ACC112 (cell line): Measurements from ENCODE around the gene SLC16A11.

Experiments used
- H2AFZ ChIP-seq: fragments of 200-600 bp; sonication (generic); one replicate; pipeline ENCODE4 v1.6.0; 2017; ENCODE audit warnings: antibody characterized with exemption, low read length; ENCODE audit not compliant: unreplicated experiment
- H3K27ac ChIP-seq: fragments of 200-600 bp; sonication (generic); 2 replicates; pipeline ENCODE4 v1.5.1; 2014; ENCODE audit warnings: low read depth, mild to moderate bottlenecking, antibody characterized with exemption, low read length, moderate library complexity
- H3K27me3 ChIP-seq: fragments of 200-600 bp; sonication (generic); 2 replicates; pipeline ENCODE4 v1.6.1; 2014; ENCODE audit warnings: mild to moderate bottlenecking, antibody characterized with exemption, low read length, moderate library complexity, mixed read lengths; ENCODE audit not compliant: insufficient read depth
- H3K36me3 ChIP-seq: fragments of 200-600 bp; sonication (generic); 2 replicates; pipeline ENCODE4 v1.6.1; 2016; ENCODE audit warnings: mild to moderate bottlenecking, antibody characterized with exemption, low read length, moderate library complexity, mixed read lengths; ENCODE audit not compliant: insufficient read depth
- H3K4me1 ChIP-seq: fragments of 200-600 bp; sonication (generic); one replicate; pipeline ENCODE4 v1.6.1; 2016; ENCODE audit warnings: low read length, mixed read lengths; ENCODE audit not compliant: insufficient read depth, unreplicated experiment, control insufficient read depth
- H3K4me3 ChIP-seq: fragments of 200-600 bp; sonication (generic); 2 replicates; pipeline ENCODE4 v1.5.1; 2014; ENCODE audit warnings: mild to moderate bottlenecking, low read depth, low read length
- H3K79me2 ChIP-seq: fragments of 200-600 bp; sonication (generic); one replicate; pipeline ENCODE4 v1.6.0; 2016; ENCODE audit warnings: low read length; ENCODE audit not compliant: control insufficient read depth, unreplicated experiment, insufficient read depth

SLC16A11 gene

GRCh38 chr17:7017827-7018200 is 26.1 kb downstream of the SLC16A11 start:
- H3K4me1 ChIP-seq, result peaks cover 21% of the 10 kb centered on the region
- peaks cover 5% of the 10 kb centered on the region; the same call in 1 of the 2 replicates for H3K27me3 ChIP-seq
- no peak overlapping the region for H3K27ac ChIP-seq
- peaks cover 5% of the 10 kb centered on the region; the same call in 1 of the 2 replicates for H3K36me3 ChIP-seq
- no peak overlapping the region for H3K4me3 ChIP-seq
- no peak overlapping the region for H2AFZ ChIP-seq
- peaks cover 14% of the 10 kb centered on the region for H3K79me2 ChIP-seq

DNA sequence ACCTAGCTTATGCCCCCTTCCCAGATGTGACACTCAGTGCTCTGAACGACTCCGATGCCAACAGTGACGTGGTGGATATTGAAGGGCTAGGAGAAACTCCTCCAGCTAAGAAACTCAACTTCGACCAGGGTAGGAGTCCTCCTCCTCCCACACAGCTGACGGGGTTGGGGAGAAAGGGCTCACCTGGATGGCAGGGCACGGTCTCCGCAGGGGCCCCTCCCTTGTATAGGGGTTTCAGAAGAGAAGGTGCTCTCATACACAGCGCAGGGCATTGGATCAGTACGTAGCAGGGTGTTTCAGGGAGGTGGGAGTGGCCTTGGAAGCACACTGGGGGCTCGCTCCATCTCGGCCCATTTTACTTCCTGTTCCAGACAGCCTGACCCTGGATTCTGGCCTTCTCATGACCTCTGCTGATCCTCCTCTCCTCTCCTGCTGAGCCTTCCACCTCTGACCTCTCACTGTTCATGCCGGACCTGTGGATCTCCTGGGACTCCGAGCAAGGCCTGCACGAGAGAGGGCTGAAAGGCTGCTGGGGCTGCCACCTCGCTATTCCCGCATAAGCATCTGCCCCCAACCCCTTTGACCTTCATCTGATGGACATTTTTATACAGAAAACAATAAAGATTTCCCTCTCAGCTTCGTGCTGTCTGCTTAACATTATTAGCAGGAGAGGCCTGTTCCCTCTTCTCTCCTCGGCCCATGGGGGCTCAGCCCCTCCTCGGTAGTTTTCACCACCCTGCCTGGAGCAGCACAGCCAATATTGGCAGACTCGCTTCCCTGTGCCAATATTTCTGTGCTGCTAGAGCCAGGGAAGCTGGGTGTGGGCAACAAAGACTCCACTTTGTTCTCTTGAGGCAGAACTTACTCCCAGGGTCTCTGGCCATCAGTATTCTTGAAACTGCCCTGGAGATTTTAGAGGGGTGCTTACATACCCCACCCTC is 26.7 kb downstream of the SLC16A11 start:
- Histone ChIP-seq H2AFZ (no peak overlapping the region), H3K27me3 (no peaks in the 10 kb centered on the region), H3K79me2 (peaks cover 18% of the 10 kb centered on the region), H3K27ac (no peak overlapping the region), H3K4me3 (no peak overlapping the region), H3K4me1 (peaks cover 21% of the 10 kb centered on the region), H3K36me3 (peaks cover 5% of the 10 kb centered on the region; the same call in 1 of the 2 replicates)

DNA sequence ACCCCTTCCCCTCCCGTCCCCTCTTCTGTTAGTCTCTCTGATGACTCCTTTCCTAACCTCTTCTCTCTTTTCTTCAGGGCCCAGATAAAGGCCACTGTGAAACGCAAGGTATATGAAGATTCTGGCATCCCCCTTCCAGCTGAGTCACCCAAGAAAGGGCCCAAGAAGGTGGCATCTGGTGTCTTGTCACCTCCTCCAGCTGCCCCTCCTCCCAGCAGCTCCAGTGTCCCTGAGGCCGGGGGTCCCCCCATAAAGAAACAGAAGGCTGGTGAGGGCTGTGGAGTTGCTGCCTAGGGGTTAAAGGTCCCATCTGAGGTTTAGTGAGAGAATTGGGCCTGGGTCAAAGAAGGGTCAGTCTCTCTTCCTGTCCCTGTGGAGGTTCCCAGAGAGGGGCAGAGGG is 27.5 kb downstream of the SLC16A11 start:
- Histone ChIP-seq H3K36me3 (peaks cover 5% of the 10 kb centered on the region; the same call in 1 of the 2 replicates), H2AFZ (no peak overlapping the region), H3K4me1 (peaks cover 21% of the 10 kb centered on the region), H3K79me2 (peaks cover 25% of the 10 kb centered on the region), H3K27ac (0 out of 2 replicates have a peak overlapping the region, but pooled peaks have one; percentile 4), H3K4me3 (no peak overlapping the region), H3K27me3 (no peaks in the 10 kb centered on the region)

DNA sequence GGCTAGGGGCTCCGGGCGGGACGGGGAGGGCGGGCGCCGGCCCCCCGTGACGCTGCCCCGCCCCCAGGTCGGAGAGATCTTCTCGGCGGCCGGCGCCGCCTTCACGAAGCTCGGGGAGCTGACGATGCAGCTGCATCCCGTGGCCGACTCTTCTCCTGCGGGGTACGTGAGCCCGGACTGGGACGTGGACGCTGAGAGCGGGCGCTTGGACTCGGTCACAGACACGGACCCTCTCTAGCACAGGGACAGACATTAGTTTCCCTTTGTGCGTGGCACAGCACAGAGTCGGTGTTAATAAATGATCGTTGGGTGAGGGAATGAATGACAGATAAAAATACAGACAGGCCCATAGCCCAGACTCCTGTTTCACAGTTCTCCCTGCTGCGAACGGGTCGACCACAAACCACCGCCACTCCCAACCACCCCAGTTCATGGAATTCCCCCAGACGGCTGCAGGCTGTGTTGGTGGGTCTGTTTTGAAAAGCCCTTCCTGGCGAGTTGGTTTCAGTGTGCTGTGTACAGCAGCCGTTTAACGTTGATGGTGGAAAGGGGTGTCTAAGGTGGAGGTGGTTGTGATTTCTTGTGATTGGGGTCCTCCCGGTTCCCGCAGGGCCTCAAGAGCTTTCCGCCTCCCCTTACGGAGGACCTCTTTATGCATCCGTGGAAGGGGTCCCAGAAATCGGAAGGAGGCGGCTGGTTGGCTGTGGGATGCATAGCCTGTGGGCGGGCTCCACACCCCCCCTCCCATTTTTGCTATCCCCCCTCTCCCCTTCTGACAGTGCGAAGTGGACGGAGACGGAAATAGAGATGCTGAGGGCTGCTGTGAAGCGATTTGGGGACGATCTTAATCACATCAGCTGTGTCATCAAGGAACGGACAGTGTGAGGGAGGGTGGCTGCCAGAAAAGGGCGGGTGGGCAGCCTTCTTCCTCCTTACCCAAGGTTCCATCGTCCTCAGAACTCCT is 28.6 kb downstream of the SLC16A11 start:
- Histone ChIP-seq H3K27ac (peak overlapping the region; percentile 94), H3K36me3 (peaks cover 5% of the 10 kb centered on the region; the same call in 1 of the 2 replicates), H3K4me3 (peak overlapping the region; percentile 97), H3K79me2 (peaks cover 37% of the 10 kb centered on the region), H2AFZ (peak overlapping the region; percentile 17), H3K27me3 (no peaks in the 10 kb centered on the region), H3K4me1 (peaks cover 27% of the 10 kb centered on the region)

- H3K4me3 ChIP-seq, result peak overlapping the region; percentile 97
- peaks cover 28% of the 10 kb centered on the region for H3K4me1 ChIP-seq
- peaks cover 45% of the 10 kb centered on the region for H3K79me2 ChIP-seq
- H2AFZ ChIP-seq, result no peak overlapping the region
- H3K27me3 ChIP-seq, result no peaks in the 10 kb centered on the region
- H3K27ac ChIP-seq, result peak overlapping the region; percentile 94
- H3K36me3 ChIP-seq, result peaks cover 6% of the 10 kb centered on the region; the same call in 1 of the 2 replicates
These were observed 29.5 kb downstream of the SLC16A11 start for GRCh38 chr17:7014261-7014994.

DNA sequence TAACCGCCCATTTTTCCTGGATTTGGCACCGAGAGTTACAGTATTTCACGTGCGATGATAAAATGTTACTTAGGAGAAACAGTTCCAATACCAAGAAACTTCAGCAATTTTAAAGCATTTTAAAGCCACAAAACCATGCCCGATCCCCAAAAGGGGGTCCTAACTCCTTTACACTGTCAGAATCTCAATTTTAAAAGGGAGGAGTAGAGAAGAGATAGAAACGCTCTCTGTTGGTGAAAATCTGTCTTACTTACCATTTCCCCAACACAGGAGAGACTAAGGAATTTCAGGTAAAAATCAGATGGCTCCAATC is 32.0 kb downstream of the SLC16A11 start:
- Histone ChIP-seq H3K36me3 (peaks cover 8% of the 10 kb centered on the region; the same call in 1 of the 2 replicates), H3K79me2 (peaks cover 52% of the 10 kb centered on the region), H3K4me1 (peaks cover 25% of the 10 kb centered on the region), H3K27ac (peak overlapping the region; percentile 94), H2AFZ (peak overlapping the region; percentile 63), H3K4me3 (peak overlapping the region; percentile 97), H3K27me3 (no peaks in the 10 kb centered on the region)

- H3K27me3 ChIP-seq, result no peaks in the 10 kb centered on the region
- peaks cover 21% of the 10 kb centered on the region for H3K4me1 ChIP-seq
- H2AFZ ChIP-seq, result no peak overlapping the region
- peak overlapping the region; percentile 97 for H3K4me3 ChIP-seq
- peaks cover 8% of the 10 kb centered on the region; the same call in 1 of the 2 replicates for H3K36me3 ChIP-seq
- peak overlapping the region; percentile 94; the same call in 1 of the 2 replicates for H3K27ac ChIP-seq
- peaks cover 53% of the 10 kb centered on the region for H3K79me2 ChIP-seq
These were observed 32.5 kb downstream of the SLC16A11 start for GRCh38 chr17:7011415-7011814.

DNA sequence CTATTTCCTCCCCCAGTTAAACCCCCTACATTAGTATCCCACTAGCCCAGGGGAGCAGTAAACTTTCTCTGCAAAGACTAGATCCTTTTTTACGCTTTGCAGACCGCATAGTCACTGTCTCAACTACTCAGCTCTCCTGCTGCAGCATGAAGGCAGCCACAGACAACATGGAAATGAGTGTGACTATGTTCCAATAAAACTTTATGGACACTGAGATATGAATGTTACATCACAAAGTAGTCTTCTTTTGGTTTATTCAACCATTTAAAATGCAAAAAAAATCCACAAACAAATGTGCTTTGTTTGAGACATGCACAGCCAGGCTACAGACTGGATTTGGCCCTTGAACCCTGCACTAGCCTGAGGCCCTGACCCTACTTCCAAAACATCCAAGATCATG is 33.4 kb downstream of the SLC16A11 start:
- Histone ChIP-seq H3K79me2 (peaks cover 56% of the 10 kb centered on the region), H3K27me3 (no peaks in the 10 kb centered on the region)

GRCh38 chr17:7007143-7007542 is 36.7 kb downstream of the SLC16A11 start:
- H3K27me3 ChIP-seq, result no peaks in the 10 kb centered on the region
- peaks cover 9% of the 10 kb centered on the region; the same call in 1 of the 2 replicates for H3K36me3 ChIP-seq
- H3K79me2 ChIP-seq, result peaks cover 38% of the 10 kb centered on the region
- H3K4me1 ChIP-seq, result peaks cover 11% of the 10 kb centered on the region
- no peak overlapping the region for H3K4me3 ChIP-seq
- H2AFZ ChIP-seq, result no peak overlapping the region
- H3K27ac ChIP-seq, result no peak overlapping the region

More for the DNA sequence above, 33.4 kb downstream of the SLC16A11 start:
- Histone ChIP-seq H2AFZ (no peak overlapping the region), H3K4me1 (peaks cover 12% of the 10 kb centered on the region), H3K4me3 (peak overlapping the region; percentile 97), H3K36me3 (peaks cover 8% of the 10 kb centered on the region; the same call in 1 of the 2 replicates), H3K27ac (no peak overlapping the region)

DNA sequence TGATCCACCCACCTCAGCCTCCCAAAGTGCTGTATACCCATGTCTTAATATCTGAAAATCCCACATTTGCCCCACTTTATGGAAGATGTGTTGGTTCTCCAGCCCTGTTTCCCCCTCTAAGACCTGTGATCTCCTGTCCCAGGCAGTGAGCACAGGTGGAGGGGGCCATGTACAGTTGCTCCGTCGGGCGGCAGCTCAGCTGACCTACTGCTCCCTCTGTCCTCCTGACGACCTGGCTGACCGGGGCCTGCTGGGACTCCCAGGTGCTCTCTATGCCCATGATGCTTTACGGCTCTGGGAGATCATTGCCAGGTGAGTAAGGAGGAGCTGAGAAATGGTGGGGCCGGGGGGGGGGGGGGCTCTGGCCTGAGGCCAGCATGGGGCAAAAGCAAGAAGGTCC is 38.2 kb downstream of the SLC16A11 start:
- H3K4me3 ChIP-seq, result no peak overlapping the region
- H3K36me3 ChIP-seq, result peaks cover 23% of the 10 kb centered on the region; the same call in 1 of the 2 replicates
- peaks cover 7% of the 10 kb centered on the region for H3K4me1 ChIP-seq
- H3K27ac ChIP-seq, result no peak overlapping the region
- H3K27me3 ChIP-seq, result no peaks in the 10 kb centered on the region
- H2AFZ ChIP-seq, result no peak overlapping the region
- peaks cover 24% of the 10 kb centered on the region for H3K79me2 ChIP-seq
